Uterus (tissue), 4 donors: ENCODE results near the gene BHLHA9. TPM values are rescaled to one million over a fixed set of nuclear protein-coding genes. Genes with fewer than 3 reads are reported as not detected.
A peak's percentile ranks its signal among the peaks of the same experiment; 100 is the strongest.

Experiments used
- DNase-seq, 2 donors: peaks; one replicate each; pipeline ENCODE4 v3.0.0-alpha.2; 2019 to 2020
- H3K27ac ChIP-seq, 2 donors: fragments of 200-600 bp; sonication (generic); 1 replicate in 1 of 2; 2 replicates in 1 of 2; pipeline ENCODE4 v1.5.1; 2016 to 2018
- H3K27me3 ChIP-seq, 2 donors: fragments of 200-600 bp; sonication (generic); one replicate each; pipeline ENCODE4 v1.5.1; 2018 to 2019; ENCODE audit warnings: control low read depth in 1 of 2
- H3K36me3 ChIP-seq, 2 donors: fragments of 200-600 bp; sonication (generic); one replicate each; pipeline ENCODE4 v1.5.1; 2019; ENCODE audit warnings: control low read depth in 1 of 2
- H3K4me1 ChIP-seq, 2 donors: fragments of 200-600 bp; sonication (generic); one replicate each; pipeline ENCODE4 v1.5.1; 2018 to 2019; ENCODE audit warnings: control low read depth in 1 of 2
- H3K4me3 ChIP-seq, 2 donors: fragments of 200-600 bp; sonication (generic); 1 replicate in 1 of 2; 2 replicates in 1 of 2; pipeline ENCODE4 v1.5.1; 2018 to 2019; ENCODE audit warnings: mild to moderate bottlenecking in 1 of 2
- H3K9me3 ChIP-seq, 2 donors: fragments of 200-600 bp; sonication (generic); one replicate each; pipeline ENCODE4 v1.5.1; 2019; ENCODE audit warnings: control low read depth in 1 of 2
- POLR2A ChIP-seq, 2 donors: fragments of 450-650 bp; IDR thresholded peaks; one replicate each; pipeline ENCODE4 v1.6.1; 2016; ENCODE audit warnings: antibody characterized with exemption in 2 of 2, mild to moderate bottlenecking in 1 of 2, moderate library complexity in 1 of 2
- intact Hi-C: fragments of 100-400 bp; cut with DNase I; formaldehyde crosslinking; loops from one replicate; pipeline ENCODE4 v1.15.1; 2023; ENCODE audit warnings: low total_unique reads
- total RNA-seq, 4 donors: library from RNA; depleted of rRNA in 3 of 4; stranded (reverse); fragments of >200 nt in 3 of 4; gene quantifications; one replicate each; pipeline versions ENCODE4 v1.1.0 to v1.2.4, GENCODE V29; 2014 to 2023
- TF ChIP-seq, protein P1 (sequence below), 4 experiments: fragments of 200-600 bp in 2 of 4; fragments of 450-650 bp in 2 of 4; sonication (generic) in 2 of 4; IDR thresholded peaks; one replicate each; pipeline ENCODE4 v1.5.1; 2016 to 2019; ENCODE audit warnings: antibody characterized with exemption in 4 of 4, mild to moderate bottlenecking in 2 of 4, moderate library complexity in 1 of 4
- donor health status: DM: yes; HTN: yes; CAD: no.

The BHLHA9 gene
- total RNA-seq, 4 donors from 2014 or later = not detected

DNA sequence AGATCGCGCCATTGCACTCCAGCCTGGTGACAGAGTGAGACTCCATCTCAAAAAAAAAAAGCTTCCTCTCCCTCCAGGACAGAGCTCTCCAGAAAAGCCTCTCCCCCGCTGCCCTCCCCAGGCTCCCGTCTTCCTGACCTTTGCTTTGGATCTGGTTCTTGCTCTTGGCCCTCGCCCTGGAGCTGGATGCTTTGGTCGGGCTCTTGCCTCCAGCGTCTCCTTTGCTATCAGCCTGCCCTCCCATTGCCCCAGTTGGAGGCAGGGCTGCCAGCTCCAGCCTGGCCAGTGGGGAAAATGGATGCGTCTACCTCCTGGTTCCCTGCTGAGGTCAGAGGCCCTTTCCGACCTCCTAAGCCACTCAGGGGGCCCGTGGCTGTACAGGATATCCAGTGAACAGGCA lies 45.2 kb downstream of the BHLHA9 start:
- TF ChIP-seq POLR2A (IDR thresholded peaks at IDR 0.05) = no peak
- TF ChIP-seq, protein P1, sequence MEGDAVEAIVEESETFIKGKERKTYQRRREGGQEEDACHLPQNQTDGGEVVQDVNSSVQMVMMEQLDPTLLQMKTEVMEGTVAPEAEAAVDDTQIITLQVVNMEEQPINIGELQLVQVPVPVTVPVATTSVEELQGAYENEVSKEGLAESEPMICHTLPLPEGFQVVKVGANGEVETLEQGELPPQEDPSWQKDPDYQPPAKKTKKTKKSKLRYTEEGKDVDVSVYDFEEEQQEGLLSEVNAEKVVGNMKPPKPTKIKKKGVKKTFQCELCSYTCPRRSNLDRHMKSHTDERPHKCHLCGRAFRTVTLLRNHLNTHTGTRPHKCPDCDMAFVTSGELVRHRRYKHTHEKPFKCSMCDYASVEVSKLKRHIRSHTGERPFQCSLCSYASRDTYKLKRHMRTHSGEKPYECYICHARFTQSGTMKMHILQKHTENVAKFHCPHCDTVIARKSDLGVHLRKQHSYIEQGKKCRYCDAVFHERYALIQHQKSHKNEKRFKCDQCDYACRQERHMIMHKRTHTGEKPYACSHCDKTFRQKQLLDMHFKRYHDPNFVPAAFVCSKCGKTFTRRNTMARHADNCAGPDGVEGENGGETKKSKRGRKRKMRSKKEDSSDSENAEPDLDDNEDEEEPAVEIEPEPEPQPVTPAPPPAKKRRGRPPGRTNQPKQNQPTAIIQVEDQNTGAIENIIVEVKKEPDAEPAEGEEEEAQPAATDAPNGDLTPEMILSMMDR (IDR thresholded peaks at IDR 0.05) = no peak
- intact Hi-C loops = no loop called here
- Histone ChIP-seq H3K27ac (no peak overlapping the region), H3K36me3 (no peaks in the 10 kb centered on the region), H3K27me3 (no peaks in the 10 kb centered on the region), H3K4me1 (no peaks in the 10 kb centered on the region), H3K9me3 (no peaks in the 10 kb centered on the region), H3K4me3 (no peak overlapping the region)
- no peak for DNase-seq

DNA sequence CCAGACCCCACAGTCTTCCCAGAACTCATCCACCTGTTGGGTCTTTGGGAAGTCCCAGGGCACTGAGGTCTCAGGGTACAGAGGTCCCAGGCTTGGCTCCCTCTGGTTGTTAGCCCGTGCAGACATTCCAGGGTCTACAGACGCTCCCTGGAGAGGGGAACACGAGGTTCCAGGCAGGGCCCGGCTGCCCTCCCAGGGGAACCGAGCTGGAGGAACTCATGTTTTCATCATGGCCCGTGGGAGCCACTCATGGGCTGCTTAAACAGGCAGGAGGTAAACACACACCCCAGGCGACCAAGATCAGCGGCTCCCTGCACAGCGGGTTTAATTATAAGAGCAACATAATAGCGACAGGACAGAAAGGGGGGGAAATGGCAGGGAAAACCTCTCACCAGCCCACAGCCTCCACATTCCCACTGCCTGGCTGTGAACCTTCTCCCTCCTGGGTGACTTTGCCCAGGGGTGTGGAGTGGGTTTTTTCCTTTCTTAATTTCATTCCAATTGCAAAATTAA lies 45.7 kb downstream of the BHLHA9 start:
- no peaks in the 10 kb centered on the region for H3K9me3 ChIP-seq
- H3K36me3 ChIP-seq = no peaks in the 10 kb centered on the region
- no peak overlapping the region for H3K4me3 ChIP-seq
- no peak overlapping the region for H3K27ac ChIP-seq
- no peaks in the 10 kb centered on the region for H3K27me3 ChIP-seq
- no peaks in the 10 kb centered on the region for H3K4me1 ChIP-seq
- intact Hi-C loops = no loop called here
- DNase-seq = peak in 1 of 2 donors; percentile 28
- TF ChIP-seq POLR2A (IDR thresholded peaks at IDR 0.05) = no peak
- TF ChIP-seq, protein P1 (IDR thresholded peaks at IDR 0.05) = no peak

Other genes starting within 250 kb of the BHLHA9 start
- 100 to 1,000 TPM in 2 of 4 donors, 10 to 100 TPM in 2; 35.4 to 192 (median 138) TPM for gene ABR, start 90.5 kb upstream of the BHLHA9 start, total RNA-seq
- gene TRARG1, start 9.2 kb downstream of the BHLHA9 start, total RNA-seq = under 1 TPM in 1 of 4 donors, not detected in 3; 0.27 TPM
- 100 to 1,000 TPM; 390 to 894 (median 580) TPM for gene YWHAE, start 129.8 kb downstream of the BHLHA9 start, total RNA-seq
- gene CRK, start 185.8 kb downstream of the BHLHA9 start, total RNA-seq = 100 to 1,000 TPM in 1 of 4 donors, 10 to 100 TPM in 3; 34.6 to 118 (median 57.3) TPM
- gene MYO1C, start 222.2 kb downstream of the BHLHA9 start, total RNA-seq = 100 to 1,000 TPM in 2 of 4 donors, 10 to 100 TPM in 2; 89.1 to 276 (median 116) TPM
- gene INPP5K, start 246.2 kb downstream of the BHLHA9 start, total RNA-seq = 10 to 100 TPM; 14.1 to 49.3 (median 31.4) TPM